ENCODE data around the gene UBE2E2.

- TF ChIP-seq, protein P1, sequence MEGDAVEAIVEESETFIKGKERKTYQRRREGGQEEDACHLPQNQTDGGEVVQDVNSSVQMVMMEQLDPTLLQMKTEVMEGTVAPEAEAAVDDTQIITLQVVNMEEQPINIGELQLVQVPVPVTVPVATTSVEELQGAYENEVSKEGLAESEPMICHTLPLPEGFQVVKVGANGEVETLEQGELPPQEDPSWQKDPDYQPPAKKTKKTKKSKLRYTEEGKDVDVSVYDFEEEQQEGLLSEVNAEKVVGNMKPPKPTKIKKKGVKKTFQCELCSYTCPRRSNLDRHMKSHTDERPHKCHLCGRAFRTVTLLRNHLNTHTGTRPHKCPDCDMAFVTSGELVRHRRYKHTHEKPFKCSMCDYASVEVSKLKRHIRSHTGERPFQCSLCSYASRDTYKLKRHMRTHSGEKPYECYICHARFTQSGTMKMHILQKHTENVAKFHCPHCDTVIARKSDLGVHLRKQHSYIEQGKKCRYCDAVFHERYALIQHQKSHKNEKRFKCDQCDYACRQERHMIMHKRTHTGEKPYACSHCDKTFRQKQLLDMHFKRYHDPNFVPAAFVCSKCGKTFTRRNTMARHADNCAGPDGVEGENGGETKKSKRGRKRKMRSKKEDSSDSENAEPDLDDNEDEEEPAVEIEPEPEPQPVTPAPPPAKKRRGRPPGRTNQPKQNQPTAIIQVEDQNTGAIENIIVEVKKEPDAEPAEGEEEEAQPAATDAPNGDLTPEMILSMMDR (conservative IDR thresholded peaks at IDR 0.05 in 1 of 2, IDR thresholded peaks at IDR 0.05 in 1 of 2; ENCODE audit: extremely low read depth in 1 of 2, insufficient read depth in 1 of 2, low read depth in 1 of 2, low read length in 2 of 2) = no peak
- TF ChIP-seq EZH2 (IDR thresholded peaks at IDR 0.05; ENCODE audit: borderline replicate concordance, low read length) = no peak
Observed at GRCh38 chr3:23283625-23284024, 80.5 kb downstream of the UBE2E2 start.
